Left renal cortex interstitium (tissue), 4 donors: ENCODE data around the gene COL4A2. TPM values are rescaled to one million over a fixed set of nuclear protein-coding genes. Genes with fewer than 3 reads are reported as not detected.

Source experiments
- DNase-seq, 4 donors: peaks; one replicate each; pipeline ENCODE4 v3.0.0-alpha.2; 2013; ENCODE audit warnings: low read depth in 4 of 4, low spot score in 2 of 4, missing footprints in 1 of 4
- polyA plus RNA-seq, 4 donors: library from polyadenylated mRNA; unstranded; fragments of 120-200 nt; gene quantifications; one replicate each; pipeline ENCODE4 v1.2.1, GENCODE V29; 2013; ENCODE audit not compliant: insufficient read length in 4 of 4

COL4A2 gene
- polyA plus RNA-seq, 4 donors: 413 to 571 (median 494) TPM

DNA sequence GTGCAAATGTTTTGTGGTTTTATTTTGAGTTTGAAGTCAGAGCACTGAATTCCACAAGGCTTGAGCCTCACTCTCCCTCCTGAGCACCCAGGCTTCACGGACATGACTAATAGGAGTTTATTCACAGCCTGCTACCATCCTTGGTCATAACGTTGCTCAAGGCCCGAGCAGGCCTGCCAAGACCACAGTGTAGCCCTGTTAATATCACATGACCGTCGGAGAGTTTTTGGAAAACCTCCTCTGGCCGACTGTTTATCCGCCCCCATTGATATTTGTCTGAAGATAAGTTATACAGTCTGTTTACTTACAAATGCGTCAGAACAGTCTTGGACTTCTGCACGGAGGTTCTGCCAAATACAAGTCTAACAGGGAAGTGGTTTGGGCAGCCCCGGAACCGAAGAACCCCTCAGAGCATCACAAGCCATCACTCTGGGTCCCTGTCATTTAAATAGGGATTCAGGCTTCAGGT is 89.9 kb downstream of the COL4A2 start:
- DNase-seq: no peak

- DNase-seq: no peak
Measured at GRCh38 chr13:110397436-110398115, 90.5 kb downstream of the COL4A2 start.

GRCh38 chr13:110398564-110399507 is 91.8 kb downstream of the COL4A2 start:
- DNase-seq: no peak

DNA sequence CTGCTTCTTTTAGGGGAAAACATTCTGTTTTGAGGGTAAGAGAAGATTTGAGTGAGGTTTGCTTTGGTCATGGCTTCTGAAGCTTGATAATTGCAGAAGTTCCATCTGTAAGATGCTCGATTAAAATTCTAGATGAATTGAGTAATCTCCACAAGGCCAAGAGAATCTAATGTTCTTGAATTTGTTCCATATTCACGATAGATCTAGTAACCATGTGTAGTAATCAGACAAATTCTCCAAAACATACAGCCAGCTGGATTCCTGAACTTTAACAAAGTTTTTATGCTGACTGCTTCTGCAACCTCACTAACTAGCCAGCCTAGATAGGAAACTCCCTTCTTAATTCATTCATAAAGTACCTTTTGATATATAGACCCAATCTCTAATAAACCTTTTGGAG is 92.7 kb downstream of the COL4A2 start:
- DNase-seq: no peak

- no peak for DNase-seq
Measured at GRCh38 chr13:110400786-110401533, 93.9 kb downstream of the COL4A2 start.

- DNase-seq: no peak
Measured at GRCh38 chr13:110402299-110403069, 95.4 kb downstream of the COL4A2 start.

- no peak for DNase-seq
Measured at GRCh38 chr13:110403315-110403714, 96.2 kb downstream of the COL4A2 start.

DNA sequence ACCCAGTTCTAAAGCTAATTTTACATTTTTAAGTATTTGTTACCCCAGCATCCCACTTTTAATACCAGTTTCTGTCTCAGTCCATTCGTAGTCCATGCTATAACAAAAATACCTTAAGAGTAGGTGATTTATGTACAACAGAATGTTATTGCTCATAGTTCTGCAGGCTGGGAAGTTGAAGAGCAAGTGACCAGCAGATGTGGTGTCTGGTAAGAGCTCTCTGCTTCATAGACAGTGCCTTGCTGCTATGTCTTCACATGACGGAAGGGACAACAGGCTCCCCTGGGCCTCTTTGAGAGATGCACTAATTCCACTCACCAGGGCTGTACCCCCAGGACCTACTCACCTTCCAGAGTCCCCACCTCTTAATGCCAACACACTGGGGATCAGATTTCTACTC is 96.6 kb downstream of the COL4A2 start:
- no peak for DNase-seq

DNA sequence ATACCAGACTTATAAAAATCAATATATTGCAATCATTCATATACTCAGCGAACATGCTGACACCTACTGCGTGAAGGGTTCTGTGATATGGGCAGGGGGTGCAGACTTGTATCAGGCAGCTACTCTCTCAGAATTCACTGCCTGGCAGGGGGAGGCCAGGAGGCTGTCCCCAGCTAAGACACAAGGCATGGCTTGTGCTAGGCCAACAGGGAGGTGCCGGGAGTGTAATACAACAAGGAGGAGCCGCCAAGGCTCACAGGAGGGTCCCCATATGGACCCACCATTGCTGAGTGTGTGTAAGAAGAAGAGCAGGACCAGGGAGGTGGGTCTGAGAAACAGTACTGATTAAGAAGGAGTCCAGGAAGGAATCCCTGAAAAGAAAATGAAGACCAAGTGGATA is 97.2 kb downstream of the COL4A2 start:
- no peak for DNase-seq

GRCh38 chr13:110405597-110406450 is 98.7 kb downstream of the COL4A2 start:
- DNase-seq: no peak

GRCh38 chr13:110407021-110407420 is 99.9 kb downstream of the COL4A2 start:
- no peak for DNase-seq

DNA sequence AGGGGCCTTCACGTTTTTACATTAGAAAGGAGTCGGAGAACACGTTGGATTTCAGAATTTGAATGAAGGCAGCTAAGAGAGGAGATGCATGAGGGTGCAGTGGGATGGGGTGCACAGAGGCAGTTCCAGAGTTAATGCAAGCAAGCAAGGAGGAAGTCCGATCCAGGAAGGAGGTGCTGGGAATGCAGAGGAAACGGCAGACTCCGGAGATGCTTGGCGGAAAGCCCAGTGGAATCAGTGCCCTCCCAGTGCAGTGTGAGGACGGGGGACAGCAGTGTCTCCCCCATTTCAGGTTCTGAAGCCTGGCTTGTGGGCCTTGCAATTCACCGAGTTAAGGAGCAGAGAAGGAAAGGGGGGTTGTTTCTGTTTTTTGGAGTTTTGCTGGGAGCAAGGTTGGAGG is 100.4 kb downstream of the COL4A2 start:
- no peak for DNase-seq

DNA sequence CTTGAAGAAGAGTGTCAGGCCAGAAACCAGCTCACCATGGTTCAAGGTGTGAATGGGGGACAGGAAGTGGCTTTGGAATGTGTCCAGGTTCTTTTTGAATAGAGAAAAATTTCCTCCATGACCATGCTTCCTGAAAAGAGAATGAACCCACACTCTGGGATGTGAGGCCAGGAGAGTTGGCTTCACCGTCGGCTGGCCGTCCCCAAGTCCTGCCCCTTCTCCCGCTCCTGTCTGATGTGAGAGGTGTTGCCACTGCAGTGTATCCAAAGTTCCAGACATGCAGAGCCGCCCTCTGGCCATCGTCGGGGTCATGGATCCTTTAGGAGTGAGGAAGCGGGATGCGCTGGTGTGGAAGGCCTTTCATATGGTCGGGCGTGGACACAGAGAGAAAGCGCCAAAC is 101.2 kb downstream of the COL4A2 start:
- DNase-seq: no peak

DNA sequence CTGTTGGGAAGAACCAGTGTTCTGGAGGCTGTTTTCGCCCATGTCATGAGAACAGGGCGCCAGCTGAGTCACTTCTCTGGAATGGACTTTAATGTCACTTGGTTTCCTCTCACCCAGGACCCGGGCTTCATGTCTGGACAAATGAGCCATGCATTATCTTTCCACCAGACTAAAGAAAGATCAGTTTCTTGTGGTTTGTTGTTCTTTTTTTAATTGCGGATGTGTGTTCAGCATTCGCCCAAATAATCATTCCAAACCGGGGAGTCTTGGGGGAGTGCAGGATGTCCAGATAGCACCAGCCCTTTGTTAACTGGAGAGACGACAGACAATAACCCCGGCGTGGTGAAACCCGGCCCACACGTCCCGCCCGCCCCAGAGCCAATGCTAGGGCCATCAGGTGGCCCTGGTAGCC is 102.5 kb downstream of the COL4A2 start:
- no peak for DNase-seq

GRCh38 chr13:110410000-110410399 is 102.9 kb downstream of the COL4A2 start:
- no peak for DNase-seq

- peak in 2 of 4 donors; percentile 77 to 85 for DNase-seq
Measured at GRCh38 chr13:110410936-110411687, 104.0 kb downstream of the COL4A2 start.

DNA sequence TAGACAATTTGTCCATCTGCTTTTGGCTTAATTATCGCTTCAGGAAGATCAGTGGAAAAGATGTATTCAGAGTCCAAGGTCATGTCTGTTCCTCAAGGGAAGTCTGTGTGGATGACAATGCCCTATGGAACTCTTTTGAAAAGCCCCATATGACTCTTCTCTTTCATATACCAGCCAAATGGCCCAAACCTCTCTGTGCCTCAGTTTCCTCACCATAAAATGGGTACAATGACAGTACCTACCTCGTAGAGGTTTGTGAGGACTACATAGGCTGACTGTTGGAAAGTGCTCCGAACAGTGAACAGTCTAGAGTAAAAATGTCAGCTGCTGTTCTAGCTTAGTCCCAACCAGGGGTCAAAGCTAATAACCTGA is 104.6 kb downstream of the COL4A2 start:
- no peak for DNase-seq

- peak in 2 of 4 donors; percentile 68 to 74 for DNase-seq
Measured at GRCh38 chr13:110412132-110412914, 105.2 kb downstream of the COL4A2 start.
